ENCODE measurements around the gene CD24.
"Not testable (repeated sequence)": the region's sequence is repeated elsewhere in the genome, so short reads cannot be mapped to it uniquely, and the experiment has no call there.

The CD24 gene

GRCh38 chr6:106997392-106998158 lies 23.0 kb upstream of the CD24 start (continued):
- TF ChIP-seq POU6F1 (CRISPR knock-in tag; IDR thresholded peaks at IDR 0.05; ENCODE audit: borderline replicate concordance, low read depth) (no peak), RARB (CRISPR knock-in tag; IDR thresholded peaks at IDR 0.05) (no peak)

GRCh38 chr6:106995640-106996039 lies 21.1 kb upstream of the CD24 start:
- no peak for ATAC-seq
- TF ChIP-seq ZNF70 (CRISPR knock-in tag; IDR thresholded peaks at IDR 0.05) (no peak), GLIS3 (CRISPR knock-in tag; IDR thresholded peaks at IDR 0.05) (no peak), ZC3H10 (CRISPR knock-in tag; IDR thresholded peaks at IDR 0.05) (no peak), RARB (CRISPR knock-in tag; IDR thresholded peaks at IDR 0.05) (no peak), TSHZ2 (CRISPR knock-in tag; IDR thresholded peaks at IDR 0.05) (no peak), ZNF565 (CRISPR knock-in tag; conservative IDR thresholded peaks at IDR 0.05; ENCODE audit: low read depth) (no peak), ZFP30 (CRISPR knock-in tag; IDR thresholded peaks at IDR 0.05) (no peak), BACH2 (CRISPR knock-in tag; IDR thresholded peaks at IDR 0.05; ENCODE audit: borderline replicate concordance) (no peak), ZNF8 (CRISPR knock-in tag; IDR thresholded peaks at IDR 0.05) (no peak), ISL1 (CRISPR knock-in tag; IDR thresholded peaks at IDR 0.05) (no peak), CSRNP3 (CRISPR knock-in tag; IDR thresholded peaks at IDR 0.05) (no peak), PPARA (CRISPR knock-in tag; IDR thresholded peaks at IDR 0.05; ENCODE audit: borderline replicate concordance) (no peak), ARNTL (CRISPR knock-in tag; IDR thresholded peaks at IDR 0.05; ENCODE audit: borderline replicate concordance, low read depth) (no peak), ESRRG (CRISPR knock-in tag; IDR thresholded peaks at IDR 0.05) (no peak)

GRCh38 chr6:106989737-106990136 lies 15.2 kb upstream of the CD24 start:
- ATAC-seq = not testable (repeated sequence)

GRCh38 chr6:106988664-106989063 lies 14.1 kb upstream of the CD24 start:
- TF ChIP-seq ZNF8 (CRISPR knock-in tag; IDR thresholded peaks at IDR 0.05) = no peak
- TF ChIP-seq ZFP3 (CRISPR knock-in tag; IDR thresholded peaks at IDR 0.05) = no peak
- TF ChIP-seq ZNF70 (CRISPR knock-in tag; IDR thresholded peaks at IDR 0.05) = no peak
- no peak for TF ChIP-seq PATZ1 (CRISPR knock-in tag; IDR thresholded peaks at IDR 0.05; ENCODE audit: borderline replicate concordance)
- TF ChIP-seq TOX (CRISPR knock-in tag; IDR thresholded peaks at IDR 0.05; ENCODE audit: borderline replicate concordance) = no peak
- TF ChIP-seq CSDC2 (CRISPR knock-in tag; IDR thresholded peaks at IDR 0.05) = no peak
- TF ChIP-seq OSR1 (CRISPR knock-in tag; IDR thresholded peaks at IDR 0.05) = no peak
- TF ChIP-seq ISL1 (CRISPR knock-in tag; IDR thresholded peaks at IDR 0.05) = no peak
- no peak for TF ChIP-seq RARB (CRISPR knock-in tag; IDR thresholded peaks at IDR 0.05)
- TF ChIP-seq PPARA (CRISPR knock-in tag; IDR thresholded peaks at IDR 0.05; ENCODE audit: borderline replicate concordance) = no peak
- no peak for TF ChIP-seq ZNF565 (CRISPR knock-in tag; conservative IDR thresholded peaks at IDR 0.05; ENCODE audit: low read depth)
- TF ChIP-seq TCF4 (CRISPR knock-in tag; IDR thresholded peaks at IDR 0.05; ENCODE audit: borderline replicate concordance) = no peak
- TF ChIP-seq CREB5 (CRISPR knock-in tag; IDR thresholded peaks at IDR 0.05; ENCODE audit: low read depth) = no peak
- no peak for TF ChIP-seq GLIS3 (CRISPR knock-in tag; IDR thresholded peaks at IDR 0.05)
- no peak for TF ChIP-seq ESRRG (CRISPR knock-in tag; IDR thresholded peaks at IDR 0.05)
- no peak for TF ChIP-seq ZC3H10 (CRISPR knock-in tag; IDR thresholded peaks at IDR 0.05)
- TF ChIP-seq BACH2 (CRISPR knock-in tag; IDR thresholded peaks at IDR 0.05; ENCODE audit: borderline replicate concordance) = no peak
- TF ChIP-seq ZFP30 (CRISPR knock-in tag; IDR thresholded peaks at IDR 0.05) = no peak
- no peak for TF ChIP-seq SNAI2 (CRISPR knock-in tag; IDR thresholded peaks at IDR 0.05)
- ATAC-seq = no peak

Data from SK-N-SH treated with all-trans-retinoic acid at 6 μM for 48 hours (cell line).